ENCODE measurements around the gene RNU6-1.

GRCh38 chr15:67879440-67880129, 39.7 kb upstream of the RNU6-1 start:
- TF ChIP-seq POLR2AphosphoS5 (IDR thresholded peaks at IDR 0.05; ENCODE audit: borderline replicate concordance, low read depth, low read length) (no peak), EZH2 (IDR thresholded peaks at IDR 0.05) (no peak)

Data from SK-N-MC (cell line).